Prostate gland (tissue), 2 donors: Measurements from ENCODE around the gene SNRPD1. TPM values are rescaled to one million over a fixed set of nuclear protein-coding genes. Genes with fewer than 3 reads are reported as not detected.

Source experiments
- DNase-seq: peaks from one replicate; pipeline ENCODE4 v3.0.0-alpha.2; 2019; ENCODE audit warnings: low spot score
- H3K27ac ChIP-seq, 2 donors: fragments of 200-600 bp; sonication (generic); 2 replicates each; pipeline ENCODE4 v1.5.1; 2017 to 2019
- H3K27me3 ChIP-seq: fragments of 200-600 bp; sonication (generic); replicated peaks from 2 replicates; pipeline ENCODE4 v1.5.1; 2019; ENCODE audit not compliant: insufficient read depth
- H3K36me3 ChIP-seq, 2 donors: fragments of 200-600 bp; sonication (generic); 1 replicate in 1 of 2; 2 replicates in 1 of 2; pipeline versions ENCODE4 v1.5.1 to v1.8.1; 2017 to 2019
- H3K4me1 ChIP-seq: fragments of 200-600 bp; sonication (generic); replicated peaks from 2 replicates; pipeline ENCODE4 v1.5.1; 2019
- H3K4me3 ChIP-seq, 2 donors: fragments of 200-600 bp; sonication (generic); 2 replicates each; pipeline ENCODE4 v1.5.1; 2017 to 2019
- H3K9me3 ChIP-seq: fragments of 200-600 bp; sonication (generic); 2 replicates; pipeline ENCODE4 v1.5.1; 2017
- CTCF ChIP-seq, 4 experiments: fragments of 200-600 bp in 2 of 4; fragments of 450-650 bp in 2 of 4; sonication (generic) in 2 of 4; IDR thresholded peaks; 1 replicate in 3 of 4; 2 replicates in 1 of 4; pipeline ENCODE4 v1.5.1; 2016 to 2019; ENCODE audit warnings: antibody characterized with exemption in 4 of 4, mild to moderate bottlenecking in 2 of 4, moderate library complexity in 2 of 4
- POLR2A ChIP-seq: fragments of 450-650 bp; IDR thresholded peaks from one replicate; pipeline ENCODE4 v1.6.1; 2016; ENCODE audit warnings: antibody characterized with exemption, mild to moderate bottlenecking
- POLR2AphosphoS5 ChIP-seq: sonication (generic); formaldehyde crosslinking; IDR thresholded peaks from one replicate; pipeline ENCODE4 v1.6.1; 2017; ENCODE audit warnings: antibody characterized with exemption
- WGBS: methylation state at CpG from one replicate; pipeline ENCODE4 v1.1.5; 2018; 5-methylcytosine and 5-hydroxymethylcytosine counted together
- intact Hi-C: fragments of 100-400 bp; cut with DNase I; formaldehyde crosslinking; loops from one replicate; pipeline ENCODE4 v1.14.2; 2022
- total RNA-seq, 2 donors: library from RNA; depleted of rRNA; stranded (reverse); fragments of >200 nt; gene quantifications; one replicate each; pipeline ENCODE4 v1.1.0, GENCODE V29; 2016

The SNRPD1 gene
- total RNA-seq, 2 donors from 2014 or later: 6.0 TPM

GRCh38 chr18:21593540-21594257 lies 18.4 kb upstream of the SNRPD1 start:
- H3K9me3 ChIP-seq: no peaks in the 10 kb centered on the region

GRCh38 chr18:21597620-21598019 lies 14.5 kb upstream of the SNRPD1 start:
- no peak for DNase-seq
- no peaks in the 10 kb centered on the region for H3K4me1 ChIP-seq
- 28% methylated on average over 1 of the region's 1 CpG for WGBS
- no peaks in the 10 kb centered on the region for H3K27me3 ChIP-seq
- H3K4me3 ChIP-seq: no peak overlapping the region
- no peaks in the 10 kb centered on the region for H3K36me3 ChIP-seq
- TF ChIP-seq POLR2A: no peak
- TF ChIP-seq CTCF (IDR thresholded peaks at IDR 0.05): no peak
- TF ChIP-seq POLR2AphosphoS5: no peak
- intact Hi-C loops: no loop called here
- no peaks in the 10 kb centered on the region for H3K9me3 ChIP-seq
- no peak overlapping the region for H3K27ac ChIP-seq

More at GRCh38 chr18:21593540-21594257, 18.4 kb upstream of the SNRPD1 start:
- 98% methylated on average over 7 of the region's 7 CpGs for WGBS
- intact Hi-C loops: no loop called here
- no peak for DNase-seq
- H3K4me1 ChIP-seq: no peaks in the 10 kb centered on the region
- H3K4me3 ChIP-seq: no peak overlapping the region
- H3K27ac ChIP-seq: no peak overlapping the region
- no peak for TF ChIP-seq POLR2AphosphoS5
- no peak for TF ChIP-seq POLR2A
- TF ChIP-seq CTCF (IDR thresholded peaks at IDR 0.05): no peak
- no peaks in the 10 kb centered on the region for H3K36me3 ChIP-seq
- no peaks in the 10 kb centered on the region for H3K27me3 ChIP-seq

GRCh38 chr18:21598726-21599584 lies 13.2 kb upstream of the SNRPD1 start:
- no peak for TF ChIP-seq CTCF (IDR thresholded peaks at IDR 0.05)
- no peak for TF ChIP-seq POLR2AphosphoS5
- no peak for TF ChIP-seq POLR2A
- H3K4me1 ChIP-seq: no peaks in the 10 kb centered on the region
- no peak for DNase-seq
- intact Hi-C loops: no loop called here
- no peaks in the 10 kb centered on the region for H3K36me3 ChIP-seq
- H3K4me3 ChIP-seq: peak overlapping the region; percentile 88 to 93
- WGBS: 55% methylated on average over 18 of the region's 18 CpGs
- no peaks in the 10 kb centered on the region for H3K9me3 ChIP-seq
- peak overlapping the region; percentile 98 for H3K27ac ChIP-seq
- H3K27me3 ChIP-seq: no peaks in the 10 kb centered on the region

GRCh38 chr18:21599585-21600525 lies 12.3 kb upstream of the SNRPD1 start:
- under 1% methylated on average over 67 of the region's 67 CpGs for WGBS
- peak; percentile 41 for DNase-seq
- Histone ChIP-seq H3K36me3 (no peaks in the 10 kb centered on the region), H3K4me3 (peak overlapping the region; percentile 88 to 93), H3K4me1 (no peaks in the 10 kb centered on the region), H3K9me3 (no peaks in the 10 kb centered on the region), H3K27ac (peak overlapping the region; percentile 98), H3K27me3 (no peaks in the 10 kb centered on the region)
- intact Hi-C loops: loop anchor here (2.0 kb wide), 1 partner anchor 141 kb away; the partner anchor contains the start of gene MIB1
- TF ChIP-seq CTCF (IDR thresholded peaks at IDR 0.05): peak in 1 of 4 experiments; percentile 18
- TF ChIP-seq POLR2A: no peak
